Karpas-422 (cell line): ENCODE measurements around the gene FADS2. TPM values are rescaled to one million over a fixed set of nuclear protein-coding genes. Genes with fewer than 3 reads are reported as not detected.

Experiments
- DNase-seq: peaks from one replicate; pipeline ENCODE4 v3.0.0-alpha.2; 2015
- H2AFZ ChIP-seq: fragments of 200-600 bp; sonication (generic); 2 replicates; pipeline ENCODE4 v1.6.1; 2014; ENCODE audit warnings: antibody characterized with exemption, low read length, mixed read lengths
- H3K27ac ChIP-seq: fragments of 200-600 bp; sonication (generic); 2 replicates; pipeline ENCODE4 v1.5.1; 2014; ENCODE audit warnings: mild to moderate bottlenecking, low read length, moderate library complexity
- H3K27me3 ChIP-seq: fragments of 200-600 bp; sonication (generic); 2 replicates; pipeline ENCODE4 v1.6.1; 2014; ENCODE audit warnings: low read length, mixed read lengths
- H3K36me3 ChIP-seq: fragments of 200-600 bp; sonication (generic); 2 replicates; pipeline ENCODE4 v1.6.1; 2014; ENCODE audit warnings: low read length, mixed read lengths; ENCODE audit not compliant: insufficient read depth
- H3K4me1 ChIP-seq: fragments of 200-600 bp; sonication (generic); 2 replicates; pipeline ENCODE4 v1.6.1; 2014; ENCODE audit warnings: mild to moderate bottlenecking, low read length, mixed read lengths
- H3K4me2 ChIP-seq: fragments of 200-600 bp; sonication (generic); 2 replicates; pipeline ENCODE4 v1.6.1; 2014; ENCODE audit warnings: low read length, low read depth, mild to moderate bottlenecking; ENCODE audit not compliant: poor library complexity, severe bottlenecking
- H3K4me3 ChIP-seq: fragments of 200-600 bp; sonication (generic); 2 replicates; pipeline ENCODE4 v1.5.1; 2014; ENCODE audit warnings: mild to moderate bottlenecking, antibody characterized with exemption, low read length, mixed read lengths
- H3K79me2 ChIP-seq: fragments of 200-600 bp; sonication (generic); 2 replicates; pipeline ENCODE4 v1.6.1; 2014; ENCODE audit warnings: mild to moderate bottlenecking, low read length, mixed read lengths
- H3K9ac ChIP-seq: fragments of 200-600 bp; sonication (generic); 2 replicates; pipeline ENCODE4 v1.6.0; 2014; ENCODE audit warnings: low read length
- H3K9me2 ChIP-seq: fragments of 200-600 bp; sonication (generic), shearing (Covaris generic); replicated peaks from 2 replicates; pipeline ENCODE4 v1.6.0; 2014; ENCODE audit warnings: mild to moderate bottlenecking, low read length, moderate library complexity; ENCODE audit not compliant: insufficient read depth
- H3K9me3 ChIP-seq: fragments of 300-700, 200-600 bp; sonication (generic); 2 replicates; pipeline ENCODE4 v1.6.1; 2014; ENCODE audit warnings: low read length, mixed read lengths
- H4K20me1 ChIP-seq: fragments of 200-600 bp; sonication (generic); 2 replicates; pipeline ENCODE4 v1.6.1; 2014; ENCODE audit warnings: mild to moderate bottlenecking, antibody characterized with exemption, low read length, low read depth; ENCODE audit not compliant: insufficient read depth
- total RNA-seq: library from RNA; depleted of rRNA; stranded (reverse); fragments of >200 nt; shearing (Covaris generic); gene quantifications from 2 replicates; pipeline ENCODE4 v1.2.3, GENCODE V29; 2014; ENCODE audit warnings: low replicate concordance

FADS2 gene
- total RNA-seq, 1 experiment from 2014 or later = 75.7 TPM

- Histone ChIP-seq H3K79me2 (no peaks in the 10 kb centered on the region), H2AFZ (no peak overlapping the region), H3K4me2 (no peak overlapping the region), H3K4me1 (no peaks in the 10 kb centered on the region), H3K27me3 (no peaks in the 10 kb centered on the region), H3K9ac (no peak overlapping the region), H3K27ac (no peak overlapping the region), H3K9me2 (no peaks in the 10 kb centered on the region), H3K4me3 (no peak overlapping the region), H3K9me3 (no peaks in the 10 kb centered on the region), H3K36me3 (no peaks in the 10 kb centered on the region), H4K20me1 (no peaks in the 10 kb centered on the region)
- no peak for DNase-seq
Observed at GRCh38 chr11:61911128-61911700, 83.1 kb downstream of the FADS2 start.

GRCh38 chr11:61911701-61912529 is 83.8 kb downstream of the FADS2 start:
- Histone ChIP-seq H3K27ac (no peak overlapping the region), H3K79me2 (no peaks in the 10 kb centered on the region), H3K36me3 (no peaks in the 10 kb centered on the region), H3K9me2 (no peaks in the 10 kb centered on the region), H2AFZ (no peak overlapping the region), H3K9me3 (no peaks in the 10 kb centered on the region), H4K20me1 (no peaks in the 10 kb centered on the region), H3K4me3 (no peak overlapping the region), H3K27me3 (no peaks in the 10 kb centered on the region), H3K4me1 (no peaks in the 10 kb centered on the region), H3K9ac (no peak overlapping the region), H3K4me2 (no peak overlapping the region)
- no peak for DNase-seq

- H3K4me3 ChIP-seq = no peak overlapping the region
- no peak overlapping the region for H2AFZ ChIP-seq
- H3K36me3 ChIP-seq = no peaks in the 10 kb centered on the region
- no peak for DNase-seq
- H3K9me3 ChIP-seq = no peaks in the 10 kb centered on the region
- no peak overlapping the region for H3K4me2 ChIP-seq
- H3K27me3 ChIP-seq = no peaks in the 10 kb centered on the region
- H3K9me2 ChIP-seq = no peaks in the 10 kb centered on the region
- no peaks in the 10 kb centered on the region for H3K79me2 ChIP-seq
- H4K20me1 ChIP-seq = no peaks in the 10 kb centered on the region
- H3K27ac ChIP-seq = no peak overlapping the region
- H3K4me1 ChIP-seq = no peaks in the 10 kb centered on the region
- no peak overlapping the region for H3K9ac ChIP-seq
Observed at GRCh38 chr11:61912530-61912898, 84.4 kb downstream of the FADS2 start.

- Histone ChIP-seq H3K4me2 (no peak overlapping the region), H3K9ac (no peak overlapping the region), H3K4me1 (no peaks in the 10 kb centered on the region), H3K79me2 (no peaks in the 10 kb centered on the region), H3K9me3 (no peaks in the 10 kb centered on the region), H3K9me2 (no peaks in the 10 kb centered on the region), H3K27me3 (no peaks in the 10 kb centered on the region), H4K20me1 (no peaks in the 10 kb centered on the region), H2AFZ (no peak overlapping the region), H3K36me3 (no peaks in the 10 kb centered on the region), H3K4me3 (no peak overlapping the region), H3K27ac (no peak overlapping the region)
- no peak for DNase-seq
Observed at GRCh38 chr11:61912991-61913698, 85.0 kb downstream of the FADS2 start.

- H3K27ac ChIP-seq = no peak overlapping the region
- DNase-seq = no peak
- H3K9ac ChIP-seq = no peak overlapping the region
- H2AFZ ChIP-seq = no peak overlapping the region
- no peak overlapping the region for H3K4me2 ChIP-seq
- H3K4me3 ChIP-seq = no peak overlapping the region
- H3K9me2 ChIP-seq = no peaks in the 10 kb centered on the region
- no peaks in the 10 kb centered on the region for H4K20me1 ChIP-seq
- no peaks in the 10 kb centered on the region for H3K36me3 ChIP-seq
- no peaks in the 10 kb centered on the region for H3K27me3 ChIP-seq
- no peaks in the 10 kb centered on the region for H3K4me1 ChIP-seq
- H3K9me3 ChIP-seq = no peaks in the 10 kb centered on the region
- no peaks in the 10 kb centered on the region for H3K79me2 ChIP-seq
Observed at GRCh38 chr11:61913699-61914395, 85.7 kb downstream of the FADS2 start.

- H3K4me1 ChIP-seq = no peaks in the 10 kb centered on the region
- no peak overlapping the region for H3K9ac ChIP-seq
- H2AFZ ChIP-seq = no peak overlapping the region
- H3K4me2 ChIP-seq = no peak overlapping the region
- H3K27ac ChIP-seq = no peak overlapping the region
- H3K36me3 ChIP-seq = no peaks in the 10 kb centered on the region
- H3K79me2 ChIP-seq = no peaks in the 10 kb centered on the region
- no peaks in the 10 kb centered on the region for H3K9me2 ChIP-seq
- no peaks in the 10 kb centered on the region for H4K20me1 ChIP-seq
- no peaks in the 10 kb centered on the region for H3K9me3 ChIP-seq
- DNase-seq = no peak
- H3K4me3 ChIP-seq = no peak overlapping the region
- no peaks in the 10 kb centered on the region for H3K27me3 ChIP-seq
Observed at GRCh38 chr11:61914471-61915171, 86.5 kb downstream of the FADS2 start.

GRCh38 chr11:61916737-61917333 is 88.7 kb downstream of the FADS2 start:
- Histone ChIP-seq H3K4me3 (no peak overlapping the region), H3K79me2 (no peaks in the 10 kb centered on the region), H4K20me1 (no peaks in the 10 kb centered on the region), H3K9me2 (no peaks in the 10 kb centered on the region), H2AFZ (no peak overlapping the region), H3K27me3 (no peaks in the 10 kb centered on the region), H3K36me3 (no peaks in the 10 kb centered on the region), H3K4me1 (no peaks in the 10 kb centered on the region), H3K4me2 (no peak overlapping the region), H3K9me3 (no peaks in the 10 kb centered on the region), H3K9ac (no peak overlapping the region), H3K27ac (no peak overlapping the region)
- DNase-seq = no peak
